ENCODE data around the gene LRCH4. TPM values are rescaled to one million over a fixed set of nuclear protein-coding genes. Genes with fewer than 3 reads are reported as not detected.
"Not testable (repeated sequence)": the region's sequence is repeated elsewhere in the genome, so short reads cannot be mapped to it uniquely, and the experiment has no call there.

Gene LRCH4
- total RNA-seq, 1 donor from 2014 or later, result 89.7 TPM

GRCh38 chr7:100567751-100568175 is 18.2 kb downstream of the LRCH4 start:
- Mint-ChIP-seq H3K4me1 (ENCODE audit: unreplicated experiment) (peaks cover 15% of the 10 kb centered on the region), H3K27me3 (ENCODE audit: unreplicated experiment) (peaks cover 23% of the 10 kb centered on the region), H3K9me3 (ENCODE audit: unreplicated experiment) (no peaks in the 10 kb centered on the region), H3K27ac (ENCODE audit: unreplicated experiment) (no peak overlapping the region), H3K4me3 (ENCODE audit: unreplicated experiment) (no peak overlapping the region), H3K36me3 (ENCODE audit: low read depth, unreplicated experiment) (peaks cover 20% of the 10 kb centered on the region)
- no peak for TF ChIP-seq CTCF (IDR thresholded peaks at IDR 0.05; ENCODE audit: unreplicated experiment)
- no peak for DNase-seq (ENCODE audit: low spot score)

- DNase-seq (ENCODE audit: low spot score), result no peak
- no peak for TF ChIP-seq CTCF (IDR thresholded peaks at IDR 0.05; ENCODE audit: unreplicated experiment)
- Mint-ChIP-seq H3K36me3 (ENCODE audit: low read depth, unreplicated experiment) (peaks cover 20% of the 10 kb centered on the region), H3K9me3 (ENCODE audit: unreplicated experiment) (no peaks in the 10 kb centered on the region), H3K27me3 (ENCODE audit: unreplicated experiment) (peaks cover 22% of the 10 kb centered on the region), H3K4me1 (ENCODE audit: unreplicated experiment) (peaks cover 15% of the 10 kb centered on the region), H3K27ac (ENCODE audit: unreplicated experiment) (no peak overlapping the region), H3K4me3 (ENCODE audit: unreplicated experiment) (no peak overlapping the region)
Measured at GRCh38 chr7:100567031-100567730, 18.7 kb downstream of the LRCH4 start.

DNA sequence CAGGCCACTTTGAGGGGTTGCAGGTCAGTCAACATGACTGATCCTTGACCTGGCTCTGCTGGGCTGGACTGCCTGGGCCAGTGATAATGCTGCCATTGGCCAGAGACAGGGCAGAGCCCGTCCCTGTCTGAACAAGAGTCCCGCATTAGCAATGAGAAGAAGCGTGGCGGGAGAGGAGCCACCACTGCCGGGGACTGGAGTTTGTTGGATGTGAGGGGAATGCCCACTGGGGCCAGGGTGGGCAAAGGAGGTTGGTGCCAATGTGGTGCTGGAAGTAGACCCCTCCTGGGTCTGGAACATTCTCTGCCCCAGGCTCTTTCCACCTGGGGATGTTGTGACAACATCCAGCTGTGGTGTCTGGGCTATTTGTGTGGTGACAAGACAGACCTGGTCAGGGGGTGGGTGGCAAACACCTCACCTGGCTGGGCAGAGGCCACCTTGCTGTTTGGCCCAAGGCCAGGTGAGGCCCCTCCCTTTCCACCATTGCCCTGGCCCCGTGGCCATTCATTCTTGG is 19.9 kb downstream of the LRCH4 start:
- no peak for DNase-seq (ENCODE audit: low spot score)
- peaks cover 16% of the 10 kb centered on the region for H3K36me3 Mint-ChIP-seq (ENCODE audit: low read depth, unreplicated experiment)
- H3K9me3 Mint-ChIP-seq (ENCODE audit: unreplicated experiment), result no peaks in the 10 kb centered on the region
- peaks cover 16% of the 10 kb centered on the region for H3K27me3 Mint-ChIP-seq (ENCODE audit: unreplicated experiment)
- peaks cover 11% of the 10 kb centered on the region for H3K4me1 Mint-ChIP-seq (ENCODE audit: unreplicated experiment)
- H3K27ac Mint-ChIP-seq (ENCODE audit: unreplicated experiment), result no peak overlapping the region
- no peak overlapping the region for H3K4me3 Mint-ChIP-seq (ENCODE audit: unreplicated experiment)
- no peak for TF ChIP-seq CTCF (IDR thresholded peaks at IDR 0.05; ENCODE audit: unreplicated experiment)

DNA sequence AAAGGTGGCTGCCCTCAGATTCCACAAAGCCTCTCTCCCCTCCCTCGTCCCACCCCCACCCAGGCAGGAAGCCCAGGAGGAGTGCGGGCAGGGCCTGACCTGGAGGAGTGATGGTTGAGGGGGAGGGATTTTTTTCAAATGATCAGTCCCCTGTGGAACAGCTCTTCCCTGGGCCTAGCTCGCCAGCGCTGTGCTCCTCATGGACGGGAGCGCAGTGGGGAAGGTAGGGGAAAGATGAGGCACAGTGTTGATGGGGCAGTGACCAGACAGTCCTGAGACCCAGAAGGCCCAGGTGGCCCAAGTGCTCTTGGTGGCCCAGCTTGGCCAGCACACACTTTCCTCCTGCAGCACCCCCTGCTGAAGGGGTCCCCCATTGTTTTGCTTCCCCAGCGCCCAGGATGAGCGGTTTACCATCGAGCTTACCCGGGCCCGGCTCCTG is 20.8 kb downstream of the LRCH4 start:
- Mint-ChIP-seq H3K4me3 (ENCODE audit: unreplicated experiment) (no peak overlapping the region), H3K36me3 (ENCODE audit: low read depth, unreplicated experiment) (peaks cover 16% of the 10 kb centered on the region), H3K27me3 (ENCODE audit: unreplicated experiment) (peaks cover 16% of the 10 kb centered on the region), H3K27ac (ENCODE audit: unreplicated experiment) (no peak overlapping the region), H3K4me1 (ENCODE audit: unreplicated experiment) (peaks cover 11% of the 10 kb centered on the region), H3K9me3 (ENCODE audit: unreplicated experiment) (no peaks in the 10 kb centered on the region)
- DNase-seq (ENCODE audit: low spot score), result no peak
- no peak for TF ChIP-seq CTCF (IDR thresholded peaks at IDR 0.05; ENCODE audit: unreplicated experiment)

- H3K9me3 Mint-ChIP-seq (ENCODE audit: unreplicated experiment); H3K4me3 Mint-ChIP-seq (ENCODE audit: unreplicated experiment); DNase-seq (ENCODE audit: low spot score); H3K4me1 Mint-ChIP-seq (ENCODE audit: unreplicated experiment); H3K27ac Mint-ChIP-seq (ENCODE audit: unreplicated experiment): not testable (repeated sequence)
- Mint-ChIP-seq H3K36me3 (ENCODE audit: low read depth, unreplicated experiment) (peaks cover 16% of the 10 kb centered on the region), H3K27me3 (ENCODE audit: unreplicated experiment) (peaks cover 16% of the 10 kb centered on the region)
Measured at GRCh38 chr7:100564405-100564804, 21.5 kb downstream of the LRCH4 start.
